Body of pancreas (tissue), 4 donors: ENCODE results near the gene KRTCAP3. TPM values are rescaled to one million over a fixed set of nuclear protein-coding genes. Genes with fewer than 3 reads are reported as not detected.

Experiments
- ATAC-seq: fragments of 150-250 bp; one replicate; pipeline ENCODE4 v1.9.1; 2016
- DNase-seq, 4 donors: peaks; one replicate each; pipeline ENCODE4 v3.0.0-alpha.2; 2019
- H3K27ac ChIP-seq, 4 donors: fragments of 200-600 bp; sonication (generic); 1 replicate in 3 of 4; 2 replicates in 1 of 4; pipeline versions ENCODE4 v1.5.1 to v1.6.1; 2016 to 2019; ENCODE audit warnings: mild to moderate bottlenecking in 1 of 4, mixed read lengths in 1 of 4, moderate library complexity in 1 of 4
- H3K27me3 ChIP-seq, 2 donors: fragments of 200-600 bp; sonication (generic); one replicate each; pipeline ENCODE4 v1.6.0; 2016; ENCODE audit warnings: mild to moderate bottlenecking in 1 of 2
- H3K36me3 ChIP-seq, 2 donors: fragments of 200-600 bp; sonication (generic); replicated peaks in 1 of 2; 2 replicates each; pipeline ENCODE4 v1.5.1; 2016; ENCODE audit warnings: low read depth in 2 of 2; ENCODE audit not compliant: insufficient read depth in 1 of 2
- H3K4me1 ChIP-seq: fragments of 200-600 bp; sonication (generic); one replicate; pipeline ENCODE4 v1.6.0; 2016
- H3K4me3 ChIP-seq, 2 donors: fragments of 200-600 bp; sonication (generic); 1 replicate in 1 of 2; 2 replicates in 1 of 2; pipeline ENCODE4 v1.5.1; 2016 to 2019
- H3K9me3 ChIP-seq, 3 donors: fragments of 200-600 bp; sonication (generic); 1 replicate in 2 of 3; 2 replicates in 1 of 3; pipeline ENCODE4 v1.5.1; 2016
- POLR2A ChIP-seq, 3 donors: fragments of 450-650 bp; IDR thresholded peaks; one replicate each; pipeline ENCODE4 v1.6.1; 2016; ENCODE audit warnings: antibody characterized with exemption in 3 of 3, mild to moderate bottlenecking in 2 of 3
- WGBS, 2 donors: methylation state at CpG; one replicate each; pipeline ENCODE4 v1.1.5; 2017; 5-methylcytosine and 5-hydroxymethylcytosine counted together
- intact Hi-C: fragments of 100-400 bp; cut with DNase I; formaldehyde crosslinking; loops from one replicate; pipeline ENCODE4 v1.15.1; 2023
- total RNA-seq, 2 donors: library from RNA; depleted of rRNA; stranded (reverse); fragments of >200 nt; gene quantifications; one replicate each; pipeline ENCODE4 v1.1.0, GENCODE V29; 2016
- TF ChIP-seq, protein P1 (sequence below), 7 experiments: fragments of 450-650 bp in 4 of 7; fragments of 200-600 bp in 3 of 7; sonication (generic) in 3 of 7; IDR thresholded peaks; one replicate each; pipeline ENCODE4 v1.5.1; 2016 to 2019; ENCODE audit warnings: antibody characterized with exemption in 7 of 7

The KRTCAP3 gene, protein sequence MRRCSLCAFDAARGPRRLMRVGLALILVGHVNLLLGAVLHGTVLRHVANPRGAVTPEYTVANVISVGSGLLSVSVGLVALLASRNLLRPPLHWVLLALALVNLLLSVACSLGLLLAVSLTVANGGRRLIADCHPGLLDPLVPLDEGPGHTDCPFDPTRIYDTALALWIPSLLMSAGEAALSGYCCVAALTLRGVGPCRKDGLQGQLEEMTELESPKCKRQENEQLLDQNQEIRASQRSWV
- total RNA-seq: 10 to 100 TPM; 11.9 to 25.2 TPM

DNA sequence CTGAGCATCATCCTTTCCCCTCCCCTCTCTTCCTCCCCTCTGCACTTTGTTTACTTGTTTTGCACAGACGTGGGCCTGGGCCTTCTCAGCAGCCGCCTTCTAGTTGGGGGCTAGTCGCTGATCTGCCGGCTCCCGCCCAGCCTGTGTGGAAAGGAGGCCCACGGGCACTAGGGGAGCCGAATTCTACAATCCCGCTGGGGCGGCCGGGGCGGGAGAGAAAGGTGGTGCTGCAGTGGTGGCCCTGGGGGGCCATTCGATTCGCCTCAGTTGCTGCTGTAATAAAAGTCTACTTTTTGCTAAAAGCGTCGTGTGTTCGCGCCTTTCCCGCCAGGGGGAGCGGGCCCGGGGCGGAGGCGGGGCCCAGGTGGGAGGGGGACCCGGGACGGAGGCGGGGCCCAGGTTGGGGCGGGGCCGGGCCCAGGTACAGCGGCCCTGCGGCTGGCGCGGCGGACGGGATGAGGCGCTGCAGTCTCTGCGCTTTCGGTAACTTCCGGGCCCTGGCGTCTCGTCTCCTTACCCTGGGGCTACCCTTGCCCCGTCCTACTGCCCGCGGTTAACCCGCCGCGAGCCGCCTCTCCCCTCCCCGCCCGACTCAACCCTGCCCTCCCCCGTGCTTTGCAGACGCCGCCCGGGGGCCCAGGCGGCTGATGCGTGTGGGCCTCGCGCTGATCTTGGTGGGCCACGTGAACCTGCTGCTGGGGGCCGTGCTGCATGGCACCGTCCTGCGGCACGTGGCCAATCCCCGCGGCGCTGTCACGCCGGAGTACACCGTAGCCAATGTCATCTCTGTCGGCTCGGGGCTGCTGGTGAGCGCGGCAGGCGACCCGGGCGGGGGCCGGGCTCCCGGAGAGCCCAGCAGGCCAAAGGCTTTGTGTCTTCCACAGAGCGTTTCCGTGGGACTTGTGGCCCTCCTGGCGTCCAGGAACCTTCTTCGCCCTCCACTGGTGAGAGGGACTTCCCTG, at the start of gene KRTCAP3:
Gene KRTCAP3, plus strand, starts transcription at position 424 of the 962 bp plus-strand sequence. Its CDS starts 32 bp downstream, at position 456.
- peak; percentile 87 to 91 (median 88) for DNase-seq

DNA sequence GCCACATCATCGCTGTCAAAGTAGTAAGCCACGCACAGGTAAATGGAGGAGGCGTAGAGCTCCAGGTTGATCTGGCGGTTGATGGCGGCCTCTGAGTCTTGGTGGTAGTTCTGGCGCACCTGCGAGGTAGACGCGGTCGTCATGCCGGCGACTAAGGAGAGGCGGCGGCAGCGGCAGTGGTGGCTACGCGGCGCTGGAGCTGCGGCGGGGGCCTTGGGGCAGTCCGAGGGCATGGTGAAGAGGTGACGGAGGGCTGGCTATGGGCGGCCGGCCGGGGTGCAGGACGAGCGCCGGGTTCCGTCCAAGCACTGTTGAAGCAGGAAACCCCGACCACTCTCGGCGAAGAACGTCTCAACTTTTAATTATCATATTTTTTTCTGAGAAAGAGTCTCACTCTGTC, 49.0 kb upstream of the KRTCAP3 start:
- H3K9me3 ChIP-seq: no peaks in the 10 kb centered on the region
- no peak overlapping the region for H3K4me3 ChIP-seq
- no peaks in the 10 kb centered on the region for H3K4me1 ChIP-seq
- intact Hi-C loops: no loop called here
- H3K36me3 ChIP-seq: peaks cover 0 to 2% of the 10 kb centered on the region in 2 donors
- DNase-seq: no peak
- WGBS, 2 donors: 94 to 97% methylated on average over 33 of the region's 33 CpGs
- ATAC-seq: no peak
- no peaks in the 10 kb centered on the region for H3K27me3 ChIP-seq
- TF ChIP-seq POLR2A (IDR thresholded peaks at IDR 0.05): no peak
- TF ChIP-seq, protein P1, sequence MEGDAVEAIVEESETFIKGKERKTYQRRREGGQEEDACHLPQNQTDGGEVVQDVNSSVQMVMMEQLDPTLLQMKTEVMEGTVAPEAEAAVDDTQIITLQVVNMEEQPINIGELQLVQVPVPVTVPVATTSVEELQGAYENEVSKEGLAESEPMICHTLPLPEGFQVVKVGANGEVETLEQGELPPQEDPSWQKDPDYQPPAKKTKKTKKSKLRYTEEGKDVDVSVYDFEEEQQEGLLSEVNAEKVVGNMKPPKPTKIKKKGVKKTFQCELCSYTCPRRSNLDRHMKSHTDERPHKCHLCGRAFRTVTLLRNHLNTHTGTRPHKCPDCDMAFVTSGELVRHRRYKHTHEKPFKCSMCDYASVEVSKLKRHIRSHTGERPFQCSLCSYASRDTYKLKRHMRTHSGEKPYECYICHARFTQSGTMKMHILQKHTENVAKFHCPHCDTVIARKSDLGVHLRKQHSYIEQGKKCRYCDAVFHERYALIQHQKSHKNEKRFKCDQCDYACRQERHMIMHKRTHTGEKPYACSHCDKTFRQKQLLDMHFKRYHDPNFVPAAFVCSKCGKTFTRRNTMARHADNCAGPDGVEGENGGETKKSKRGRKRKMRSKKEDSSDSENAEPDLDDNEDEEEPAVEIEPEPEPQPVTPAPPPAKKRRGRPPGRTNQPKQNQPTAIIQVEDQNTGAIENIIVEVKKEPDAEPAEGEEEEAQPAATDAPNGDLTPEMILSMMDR (IDR thresholded peaks at IDR 0.05): no peak
- H3K27ac ChIP-seq: no peak overlapping the region

More for the DNA sequence above, at the start of gene KRTCAP3:
- Histone ChIP-seq H3K4me3 (peak within 1 kb of the TSS; percentile 28 to 44), H3K4me1 (peaks cover 32% of the 10 kb centered on the region), H3K36me3 (peaks cover 7 to 32% of the 10 kb centered on the region in 2 donors), H3K9me3 (no peaks in the 10 kb centered on the region), H3K27me3 (no peaks in the 10 kb centered on the region), H3K27ac (peak within 1 kb of the TSS; percentile 61 to 85 (median 80))
- ATAC-seq: peak; percentile 93
- intact Hi-C loops: no loop called here
- 16 to 41% methylated on average over 20 to 62 of the region's 80 CpGs for WGBS, 2 donors
- TF ChIP-seq POLR2A (IDR thresholded peaks at IDR 0.05): peak; percentile 29 to 64 (median 58)
- TF ChIP-seq, protein P1 (IDR thresholded peaks at IDR 0.05): peak; percentile 52 to 66 (median 63)

DNA sequence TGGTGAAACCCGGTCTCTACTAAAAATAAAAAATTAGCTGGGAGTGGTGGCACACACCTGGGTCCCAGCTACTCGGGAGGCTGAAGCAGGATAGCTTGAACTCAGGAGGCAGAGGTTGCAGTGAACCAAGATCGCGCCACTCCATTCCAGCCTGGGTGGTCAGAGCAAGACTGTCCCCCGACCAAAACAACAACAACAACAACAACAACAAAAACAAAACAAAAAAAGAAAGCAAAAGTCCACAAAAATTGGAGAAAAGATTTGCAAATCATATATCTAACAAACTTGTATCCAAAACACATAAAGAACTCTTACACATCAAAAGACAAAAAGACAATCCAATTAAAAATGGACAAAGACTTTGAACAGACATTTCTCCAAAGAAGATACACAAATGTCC, 43.2 kb upstream of the KRTCAP3 start:
- 97% methylated on average over 5 of the region's 5 CpGs for WGBS, 2 donors
- Histone ChIP-seq H3K4me3 (no peak overlapping the region), H3K4me1 (no peaks in the 10 kb centered on the region), H3K27me3 (no peaks in the 10 kb centered on the region), H3K27ac (no peak overlapping the region), H3K9me3 (no peaks in the 10 kb centered on the region), H3K36me3 (no peaks in the 10 kb centered on the region)
- intact Hi-C loops: no loop called here
- ATAC-seq: no peak
- DNase-seq: no peak
- TF ChIP-seq, protein P1 (IDR thresholded peaks at IDR 0.05): no peak
- no peak for TF ChIP-seq POLR2A (IDR thresholded peaks at IDR 0.05)

DNA sequence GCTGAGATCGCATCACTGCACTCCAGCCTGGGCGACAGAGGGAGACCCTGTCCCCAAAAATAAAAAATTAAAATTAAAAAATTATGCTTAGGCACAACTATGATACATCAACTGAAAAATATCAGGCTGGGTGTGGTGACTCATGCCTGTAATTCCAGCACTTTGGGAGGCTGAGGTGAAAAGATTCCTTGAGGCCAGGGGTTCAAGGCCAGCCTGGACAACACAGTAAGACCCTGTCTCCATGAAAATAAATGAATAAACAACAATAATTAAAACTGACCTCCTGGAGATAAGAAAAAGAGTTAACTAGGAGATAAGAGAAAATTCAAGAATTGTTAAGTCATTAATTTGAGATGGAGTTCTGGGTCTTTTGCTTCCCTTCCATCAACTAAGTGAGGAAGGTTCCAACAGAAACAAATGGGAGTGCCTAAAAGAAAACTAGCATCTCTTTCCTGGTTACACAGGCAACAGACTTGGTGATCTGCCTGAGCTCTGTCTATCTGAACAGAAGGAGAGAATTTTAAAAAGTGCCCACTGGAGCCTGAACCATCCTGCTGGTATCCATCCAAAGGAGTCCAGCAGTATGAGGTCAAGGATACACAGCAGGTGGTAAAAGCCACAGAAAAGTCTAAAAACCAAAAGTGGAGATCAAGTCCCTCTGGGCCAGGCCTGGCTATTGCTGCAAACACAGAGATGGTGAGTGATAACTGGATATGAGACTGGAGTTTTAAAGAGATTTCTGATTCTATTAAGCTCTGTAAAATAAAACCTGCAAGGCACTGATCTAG, 41.6 kb upstream of the KRTCAP3 start:
- H3K4me1 ChIP-seq: no peaks in the 10 kb centered on the region
- H3K27ac ChIP-seq: no peak overlapping the region
- intact Hi-C loops: no loop called here
- TF ChIP-seq POLR2A (IDR thresholded peaks at IDR 0.05): no peak
- TF ChIP-seq, protein P1 (IDR thresholded peaks at IDR 0.05): no peak
- no peak for DNase-seq
- no peaks in the 10 kb centered on the region for H3K9me3 ChIP-seq
- H3K4me3 ChIP-seq: no peak overlapping the region
- WGBS, 2 donors: 96 to 100% methylated on average over 2 of the region's 2 CpGs
- H3K36me3 ChIP-seq: no peaks in the 10 kb centered on the region
- no peak for ATAC-seq
- H3K27me3 ChIP-seq: no peaks in the 10 kb centered on the region
